Measurements from ENCODE around the gene KCTD1. TPM values are rescaled to one million over a fixed set of nuclear protein-coding genes. Genes with fewer than 3 reads are reported as not detected.

The KCTD1 gene
- total and polyA plus RNA-seq, 10 of the 15 experiments (the other 5 are each of a cell fraction or from before 2014, with no cell fraction given): 1.5 to 13.4 (median 5.5) TPM

DNA sequence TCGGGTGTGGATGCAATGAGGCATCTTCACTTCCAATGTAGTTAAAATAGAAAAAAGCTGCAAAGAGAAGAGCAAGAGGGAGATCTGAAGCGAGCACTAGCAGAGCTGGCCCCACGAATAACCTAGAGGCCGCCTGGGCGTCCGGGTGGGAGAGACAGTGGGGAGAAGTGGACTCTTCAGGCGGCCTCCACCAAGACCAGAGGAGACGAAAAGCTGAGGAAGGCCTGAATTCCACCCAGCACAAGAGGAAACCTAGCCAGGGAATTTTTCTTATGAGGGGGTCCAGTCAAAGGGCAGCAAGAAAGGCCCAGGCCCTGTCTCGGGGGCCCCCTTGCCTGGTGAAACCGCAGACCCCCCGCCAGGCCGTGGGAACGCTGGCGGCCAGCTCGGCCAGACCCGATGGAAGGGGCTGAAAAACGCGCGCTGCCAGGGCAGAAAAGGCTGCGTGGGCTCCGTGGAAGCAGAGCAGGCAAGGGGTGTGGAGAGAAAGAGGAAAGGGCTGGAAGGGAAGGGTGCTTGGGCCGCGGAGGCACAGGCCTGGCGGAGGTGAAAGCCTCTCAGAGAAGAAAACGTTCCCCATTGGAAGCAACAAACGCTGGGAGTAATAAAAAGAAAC, 69.2 kb downstream of the KCTD1 start:
- CTCF ChIA-PET: no interaction called here
- no peak for ATAC-seq
- no peaks in the 10 kb centered on the region for H3K36me3 ChIP-seq (ENCODE audit: control insufficient read depth in 2 of 2, insufficient read depth in 2 of 2, low read length in 1 of 2)
- no peak overlapping the region for H3K27ac ChIP-seq (ENCODE audit: control insufficient read depth, insufficient read depth)
- RAD21 ChIA-PET (ENCODE audit: unreplicated experiment): no interaction called here
- H4K20me1 ChIP-seq (ENCODE audit: control insufficient read depth, insufficient read depth): no peaks in the 10 kb centered on the region
- TF ChIP-seq IRF4 (IDR thresholded peaks at IDR 0.05; ENCODE audit: low read depth, low read length) (no peak), POU2F2 (IDR thresholded peaks at IDR 0.05; ENCODE audit: borderline replicate concordance, low read depth, low read length) (no peak), SREBF1 (IDR thresholded peaks at IDR 0.05; ENCODE audit: low read length) (no peak), REST (IDR thresholded peaks at IDR 0.05; ENCODE audit: low read depth, low read length) (no peak), BRCA1 (IDR thresholded peaks at IDR 0.05; ENCODE audit: low read depth, low read length) (no peak)
- SMC1A ChIA-PET (ENCODE audit: uncharacterized antibody, unreplicated experiment): interaction anchor here (0.8 to 1.8 kb wide), 4 partner anchors 8 to 62 kb away, joined by 3 to 8 read pairs (median 4); no protein-coding TSS in a partner anchor
- no peaks in the 10 kb centered on the region for H3K9me3 ChIP-seq (replicated peaks; ENCODE audit: control insufficient read depth, insufficient read depth, low read length)
- no TSS peak for BruUV-seq (replicated peaks)
- POLR2A ChIA-PET: interaction anchor here (0.6 kb wide), 1 partner anchor 1037 kb away, joined by 6 read pairs; no protein-coding TSS in a partner anchor
- intact Hi-C loops (cut with micrococcal nuclease; ENCODE audit: unreplicated experiment): no loop called here
- H3K79me2 ChIP-seq (ENCODE audit: control insufficient read depth, insufficient read depth, low read length): no peaks in the 10 kb centered on the region
- H3K9ac ChIP-seq (ENCODE audit: control insufficient read depth, insufficient read depth, low read length): no peak overlapping the region
- DNase-seq (ENCODE audit: low read depth, low spot score): no peak
- H3K4me2 ChIP-seq (ENCODE audit: control insufficient read depth, insufficient read depth): no peak overlapping the region
- H2AFZ ChIP-seq (ENCODE audit: control insufficient read depth, low read depth, low read length): no peak overlapping the region
- in situ Hi-C loops (cut with MboI): no loop called here
- FAIRE-seq: no peak
- no peaks in the 10 kb centered on the region for H3K27me3 ChIP-seq (replicated peaks in 1 of 2; ENCODE audit: control insufficient read depth in 2 of 2, insufficient read depth in 2 of 2, low read length in 1 of 2)
- no peaks in the 10 kb centered on the region for H3K4me1 ChIP-seq (ENCODE audit: control insufficient read depth, insufficient read depth, low read length)
- H3K4me3 ChIP-seq: no peak overlapping the region
- WGBS (ENCODE audit: insufficient coverage, insufficient replicate concordance, low lambda C conversion rate, missing lambda C conversion rate): 86% methylated on average over 26 of the region's 26 CpGs
